ENCODE results near the gene TEX38. TPM values are rescaled to one million over a fixed set of nuclear protein-coding genes. Genes with fewer than 3 reads are reported as not detected.
A peak's percentile ranks its signal among the peaks of the same experiment; 100 is the strongest.

TEX38 gene
- total and polyA plus RNA-seq, 2 of the 13 experiments (the other 11 are each of a cell fraction or from before 2014, with no cell fraction given) = 0.18 TPM; not detected in 1

DNA sequence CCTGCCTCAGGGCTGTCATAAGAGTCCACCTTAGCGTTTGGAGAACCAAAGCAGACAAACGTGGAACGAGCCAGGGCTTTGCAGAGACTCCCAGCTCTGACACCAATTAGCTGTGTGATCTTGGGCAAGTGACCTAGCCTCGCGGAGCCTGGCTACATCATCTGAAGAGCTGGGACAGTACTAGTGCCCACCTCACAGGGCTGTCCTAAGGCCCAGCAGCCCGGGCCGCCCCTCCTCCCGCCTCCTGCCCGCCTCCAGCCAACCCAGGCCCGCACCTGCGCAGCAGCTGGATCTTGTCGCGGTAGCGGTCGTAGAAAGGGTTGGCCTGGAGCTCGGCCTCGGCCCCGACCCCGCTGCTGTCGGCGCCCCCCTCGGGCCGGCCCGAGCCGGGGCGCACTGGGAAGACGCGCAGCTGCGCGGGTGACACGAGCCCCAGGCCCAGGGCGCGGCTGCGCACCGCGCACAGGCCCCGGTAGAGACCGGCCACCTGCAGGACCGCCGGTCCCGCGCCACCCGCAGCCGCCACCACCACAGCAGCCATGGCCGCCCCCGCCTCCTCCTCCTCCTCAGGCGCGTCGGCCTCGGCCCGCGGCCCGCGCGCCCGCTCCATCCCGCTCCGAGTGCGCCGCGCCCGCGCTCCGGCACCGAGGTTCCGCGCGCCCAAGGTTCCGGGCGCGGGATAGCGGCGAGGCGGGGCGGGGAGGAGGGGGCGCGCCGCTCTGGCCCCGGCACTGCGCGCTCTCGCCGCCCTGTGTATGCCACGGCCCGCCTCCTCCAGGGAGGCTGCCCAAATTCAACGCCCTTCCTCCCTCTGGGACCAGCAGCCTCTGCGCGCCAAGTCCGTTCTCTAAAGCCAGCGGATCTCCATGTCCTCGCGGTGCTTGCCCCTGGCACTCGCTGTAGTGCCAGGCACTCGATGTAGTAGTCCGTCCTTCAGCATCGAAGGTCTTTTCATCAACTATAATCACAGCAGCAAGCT, 3.6 kb upstream of the TEX38 start, which contains the start of gene ATPAF1 (continued):
- TF ChIP-seq ZNF724P (CRISPR knock-in tag; IDR thresholded peaks at IDR 0.05; ENCODE audit: borderline replicate concordance) (no peak), ZNF816 (CRISPR knock-in tag; IDR thresholded peaks at IDR 0.05; ENCODE audit: borderline replicate concordance) (no peak), ETV5 (CRISPR knock-in tag; IDR thresholded peaks at IDR 0.05; ENCODE audit: borderline replicate concordance) (no peak), KDM1A (CRISPR knock-in tag; IDR thresholded peaks at IDR 0.05) (no peak), TBX3 (IDR thresholded peaks at IDR 0.05; ENCODE audit: borderline replicate concordance) (no peak), FOXJ3 (CRISPR knock-in tag; IDR thresholded peaks at IDR 0.05; ENCODE audit: borderline replicate concordance) (no peak), ZEB1 (IDR thresholded peaks at IDR 0.05; ENCODE audit: insufficient replicate concordance, low read depth) (no peak), RELA (CRISPR knock-in tag; IDR thresholded peaks at IDR 0.05) (no peak), FOXA1 (IDR thresholded peaks at IDR 0.05) (no peak), FOXA1 (CRISPR knock-in tag; IDR thresholded peaks at IDR 0.05) (no peak; the same call in 1 of the 2 replicates), ZNF124 (CRISPR knock-in tag; IDR thresholded peaks at IDR 0.05) (no peak; the same call in 1 of the 2 replicates), SMARCC2 (IDR thresholded peaks at IDR 0.05) (no peak), TBL1XR1 (IDR thresholded peaks at IDR 0.05; ENCODE audit: borderline replicate concordance, low read length, partially characterized antibody) (no peak)
- TF ChIP-seq, protein P1, sequence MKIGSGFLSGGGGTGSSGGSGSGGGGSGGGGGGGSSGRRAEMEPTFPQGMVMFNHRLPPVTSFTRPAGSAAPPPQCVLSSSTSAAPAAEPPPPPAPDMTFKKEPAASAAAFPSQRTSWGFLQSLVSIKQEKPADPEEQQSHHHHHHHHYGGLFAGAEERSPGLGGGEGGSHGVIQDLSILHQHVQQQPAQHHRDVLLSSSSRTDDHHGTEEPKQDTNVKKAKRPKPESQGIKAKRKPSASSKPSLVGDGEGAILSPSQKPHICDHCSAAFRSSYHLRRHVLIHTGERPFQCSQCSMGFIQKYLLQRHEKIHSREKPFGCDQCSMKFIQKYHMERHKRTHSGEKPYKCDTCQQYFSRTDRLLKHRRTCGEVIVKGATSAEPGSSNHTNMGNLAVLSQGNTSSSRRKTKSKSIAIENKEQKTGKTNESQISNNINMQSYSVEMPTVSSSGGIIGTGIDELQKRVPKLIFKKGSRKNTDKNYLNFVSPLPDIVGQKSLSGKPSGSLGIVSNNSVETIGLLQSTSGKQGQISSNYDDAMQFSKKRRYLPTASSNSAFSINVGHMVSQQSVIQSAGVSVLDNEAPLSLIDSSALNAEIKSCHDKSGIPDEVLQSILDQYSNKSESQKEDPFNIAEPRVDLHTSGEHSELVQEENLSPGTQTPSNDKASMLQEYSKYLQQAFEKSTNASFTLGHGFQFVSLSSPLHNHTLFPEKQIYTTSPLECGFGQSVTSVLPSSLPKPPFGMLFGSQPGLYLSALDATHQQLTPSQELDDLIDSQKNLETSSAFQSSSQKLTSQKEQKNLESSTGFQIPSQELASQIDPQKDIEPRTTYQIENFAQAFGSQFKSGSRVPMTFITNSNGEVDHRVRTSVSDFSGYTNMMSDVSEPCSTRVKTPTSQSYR (CRISPR knock-in tag; IDR thresholded peaks at IDR 0.05; ENCODE audit: borderline replicate concordance) = peak; percentile 23
- TF ChIP-seq, protein P2, sequence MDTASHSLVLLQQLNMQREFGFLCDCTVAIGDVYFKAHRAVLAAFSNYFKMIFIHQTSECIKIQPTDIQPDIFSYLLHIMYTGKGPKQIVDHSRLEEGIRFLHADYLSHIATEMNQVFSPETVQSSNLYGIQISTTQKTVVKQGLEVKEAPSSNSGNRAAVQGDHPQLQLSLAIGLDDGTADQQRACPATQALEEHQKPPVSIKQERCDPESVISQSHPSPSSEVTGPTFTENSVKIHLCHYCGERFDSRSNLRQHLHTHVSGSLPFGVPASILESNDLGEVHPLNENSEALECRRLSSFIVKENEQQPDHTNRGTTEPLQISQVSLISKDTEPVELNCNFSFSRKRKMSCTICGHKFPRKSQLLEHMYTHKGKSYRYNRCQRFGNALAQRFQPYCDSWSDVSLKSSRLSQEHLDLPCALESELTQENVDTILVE (CRISPR knock-in tag; IDR thresholded peaks at IDR 0.05) = no peak
- TF ChIP-seq, protein P3, sequence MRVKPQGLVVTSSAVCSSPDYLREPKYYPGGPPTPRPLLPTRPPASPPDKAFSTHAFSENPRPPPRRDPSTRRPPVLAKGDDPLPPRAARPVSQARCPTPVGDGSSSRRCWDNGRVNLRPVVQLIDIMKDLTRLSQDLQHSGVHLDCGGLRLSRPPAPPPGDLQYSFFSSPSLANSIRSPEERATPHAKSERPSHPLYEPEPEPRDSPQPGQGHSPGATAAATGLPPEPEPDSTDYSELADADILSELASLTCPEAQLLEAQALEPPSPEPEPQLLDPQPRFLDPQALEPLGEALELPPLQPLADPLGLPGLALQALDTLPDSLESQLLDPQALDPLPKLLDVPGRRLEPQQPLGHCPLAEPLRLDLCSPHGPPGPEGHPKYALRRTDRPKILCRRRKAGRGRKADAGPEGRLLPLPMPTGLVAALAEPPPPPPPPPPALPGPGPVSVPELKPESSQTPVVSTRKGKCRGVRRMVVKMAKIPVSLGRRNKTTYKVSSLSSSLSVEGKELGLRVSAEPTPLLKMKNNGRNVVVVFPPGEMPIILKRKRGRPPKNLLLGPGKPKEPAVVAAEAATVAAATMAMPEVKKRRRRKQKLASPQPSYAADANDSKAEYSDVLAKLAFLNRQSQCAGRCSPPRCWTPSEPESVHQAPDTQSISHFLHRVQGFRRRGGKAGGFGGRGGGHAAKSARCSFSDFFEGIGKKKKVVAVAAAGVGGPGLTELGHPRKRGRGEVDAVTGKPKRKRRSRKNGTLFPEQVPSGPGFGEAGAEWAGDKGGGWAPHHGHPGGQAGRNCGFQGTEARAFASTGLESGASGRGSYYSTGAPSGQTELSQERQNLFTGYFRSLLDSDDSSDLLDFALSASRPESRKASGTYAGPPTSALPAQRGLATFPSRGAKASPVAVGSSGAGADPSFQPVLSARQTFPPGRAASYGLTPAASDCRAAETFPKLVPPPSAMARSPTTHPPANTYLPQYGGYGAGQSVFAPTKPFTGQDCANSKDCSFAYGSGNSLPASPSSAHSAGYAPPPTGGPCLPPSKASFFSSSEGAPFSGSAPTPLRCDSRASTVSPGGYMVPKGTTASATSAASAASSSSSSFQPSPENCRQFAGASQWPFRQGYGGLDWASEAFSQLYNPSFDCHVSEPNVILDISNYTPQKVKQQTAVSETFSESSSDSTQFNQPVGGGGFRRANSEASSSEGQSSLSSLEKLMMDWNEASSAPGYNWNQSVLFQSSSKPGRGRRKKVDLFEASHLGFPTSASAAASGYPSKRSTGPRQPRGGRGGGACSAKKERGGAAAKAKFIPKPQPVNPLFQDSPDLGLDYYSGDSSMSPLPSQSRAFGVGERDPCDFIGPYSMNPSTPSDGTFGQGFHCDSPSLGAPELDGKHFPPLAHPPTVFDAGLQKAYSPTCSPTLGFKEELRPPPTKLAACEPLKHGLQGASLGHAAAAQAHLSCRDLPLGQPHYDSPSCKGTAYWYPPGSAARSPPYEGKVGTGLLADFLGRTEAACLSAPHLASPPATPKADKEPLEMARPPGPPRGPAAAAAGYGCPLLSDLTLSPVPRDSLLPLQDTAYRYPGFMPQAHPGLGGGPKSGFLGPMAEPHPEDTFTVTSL (CRISPR knock-in tag; IDR thresholded peaks at IDR 0.05; ENCODE audit: borderline replicate concordance) = no peak
- TF ChIP-seq, protein P4, sequence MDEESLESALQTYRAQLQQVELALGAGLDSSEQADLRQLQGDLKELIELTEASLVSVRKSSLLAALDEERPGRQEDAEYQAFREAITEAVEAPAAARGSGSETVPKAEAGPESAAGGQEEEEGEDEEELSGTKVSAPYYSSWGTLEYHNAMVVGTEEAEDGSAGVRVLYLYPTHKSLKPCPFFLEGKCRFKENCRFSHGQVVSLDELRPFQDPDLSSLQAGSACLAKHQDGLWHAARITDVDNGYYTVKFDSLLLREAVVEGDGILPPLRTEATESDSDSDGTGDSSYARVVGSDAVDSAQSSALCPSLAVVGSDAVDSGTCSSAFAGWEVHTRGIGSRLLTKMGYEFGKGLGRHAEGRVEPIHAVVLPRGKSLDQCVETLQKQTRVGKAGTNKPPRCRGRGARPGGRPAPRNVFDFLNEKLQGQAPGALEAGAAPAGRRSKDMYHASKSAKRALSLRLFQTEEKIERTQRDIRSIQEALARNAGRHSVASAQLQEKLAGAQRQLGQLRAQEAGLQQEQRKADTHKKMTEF (CRISPR knock-in tag; IDR thresholded peaks at IDR 0.05) = no peak
- TF ChIP-seq, protein P5, sequence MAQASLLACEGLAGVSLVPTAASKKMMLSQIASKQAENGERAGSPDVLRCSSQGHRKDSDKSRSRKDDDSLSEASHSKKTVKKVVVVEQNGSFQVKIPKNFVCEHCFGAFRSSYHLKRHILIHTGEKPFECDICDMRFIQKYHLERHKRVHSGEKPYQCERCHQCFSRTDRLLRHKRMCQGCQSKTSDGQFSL (CRISPR knock-in tag; IDR thresholded peaks at IDR 0.05) = no peak
